Right lobe of liver (tissue), 6 donors: ENCODE data around the gene SUN1. TPM values are rescaled to one million over a fixed set of nuclear protein-coding genes. Genes with fewer than 3 reads are reported as not detected.

ENCODE experiments used
- ATAC-seq, 4 donors: fragments of 200-7000 bp; cut with Tn5 transposase; one replicate each; pipeline ENCODE4 v1.9.1; 2020; ENCODE audit warnings: mild to moderate bottlenecking in 4 of 4, moderate library complexity in 4 of 4
- DNase-seq, 3 donors: peaks; one replicate each; pipeline ENCODE4 v3.0.0-alpha.2; 2020
- H3K27ac ChIP-seq, 3 donors: fragments of 200-600 bp; one replicate each; pipeline ENCODE4 v1.8.0; 2022
- H3K27me3 ChIP-seq, 2 donors: fragments of 200-600 bp; one replicate each; pipeline ENCODE4 v1.8.0; 2022
- H3K36me3 ChIP-seq, 4 donors: fragments of 200-600 bp; sonication (generic) in 1 of 4; one replicate each; pipeline versions ENCODE4 v1.5.1 to v1.8.0; 2017 to 2022; ENCODE audit warnings: control low read depth in 1 of 4
- H3K4me1 ChIP-seq, 4 donors: fragments of 200-600 bp; sonication (generic) in 1 of 4; one replicate each; pipeline versions ENCODE4 v1.5.1 to v1.8.0; 2017 to 2022; ENCODE audit warnings: control low read depth in 1 of 4
- H3K4me3 ChIP-seq, 3 donors: fragments of 200-600 bp; one replicate each; pipeline ENCODE4 v1.8.0; 2022
- H3K9me3 ChIP-seq, 4 donors: fragments of 200-600 bp; sonication (generic) in 1 of 4; one replicate each; pipeline versions ENCODE4 v1.5.1 to v1.8.0; 2017 to 2022; ENCODE audit warnings: control low read depth in 1 of 4
- POLR2A ChIP-seq: fragments of 450-650 bp; IDR thresholded peaks from one replicate; pipeline ENCODE4 v1.6.1; 2017; ENCODE audit warnings: antibody characterized with exemption, mild to moderate bottlenecking
- WGBS: methylation state at CpG from one replicate; pipeline ENCODE4 v1.1.6; 2018; ENCODE audit warnings: low coverage, low lambda C conversion rate; ENCODE audit not compliant: insufficient coverage; ENCODE audit errors: missing lambda C conversion rate; 5-methylcytosine and 5-hydroxymethylcytosine counted together
- intact Hi-C, 2 donors: fragments of 100-400 bp; cut with DNase I; formaldehyde crosslinking; loops; one replicate each; pipeline versions ENCODE4 v1.11.2 to v1.14.1; 2022
- total RNA-seq, 6 experiments: library from RNA; depleted of rRNA in 2 of 6; stranded (reverse); fragments of >200 nt in 2 of 6; fragmentation: NEBNext Ultra II Directional in 3 of 6; extraction: Animal tissue kit (Norgen Biotek cat#: 25700) in 3 of 6; gene quantifications; one replicate each; pipeline versions ENCODE4 v1.1.0 to v1.2.4, GENCODE V29; 2016 to 2023
- TF ChIP-seq, protein P1 (sequence below), 4 donors: fragments of 200-600 bp in 3 of 4; fragments of 450-650 bp in 1 of 4; IDR thresholded peaks; one replicate each; pipeline versions ENCODE4 v1.5.1 to v1.8.0; 2016 to 2022; ENCODE audit warnings: antibody characterized with exemption in 4 of 4, mild to moderate bottlenecking in 2 of 4
- donor health status: DM: no; HTN: yes; CAD: no.
- donor health status: DM: no; HTN: no; CAD: no.
- donor health status: DM: no; HTN: no; CAD: no.
- donor health status: DM: no; HTN: yes; CAD: no.
- donor health status: DM: no; HTN: yes; CAD: no.

SUN1 gene
- total RNA-seq, 6 experiments from 2014 or later, result 33.4 to 54.0 (median 48.7) TPM

DNA sequence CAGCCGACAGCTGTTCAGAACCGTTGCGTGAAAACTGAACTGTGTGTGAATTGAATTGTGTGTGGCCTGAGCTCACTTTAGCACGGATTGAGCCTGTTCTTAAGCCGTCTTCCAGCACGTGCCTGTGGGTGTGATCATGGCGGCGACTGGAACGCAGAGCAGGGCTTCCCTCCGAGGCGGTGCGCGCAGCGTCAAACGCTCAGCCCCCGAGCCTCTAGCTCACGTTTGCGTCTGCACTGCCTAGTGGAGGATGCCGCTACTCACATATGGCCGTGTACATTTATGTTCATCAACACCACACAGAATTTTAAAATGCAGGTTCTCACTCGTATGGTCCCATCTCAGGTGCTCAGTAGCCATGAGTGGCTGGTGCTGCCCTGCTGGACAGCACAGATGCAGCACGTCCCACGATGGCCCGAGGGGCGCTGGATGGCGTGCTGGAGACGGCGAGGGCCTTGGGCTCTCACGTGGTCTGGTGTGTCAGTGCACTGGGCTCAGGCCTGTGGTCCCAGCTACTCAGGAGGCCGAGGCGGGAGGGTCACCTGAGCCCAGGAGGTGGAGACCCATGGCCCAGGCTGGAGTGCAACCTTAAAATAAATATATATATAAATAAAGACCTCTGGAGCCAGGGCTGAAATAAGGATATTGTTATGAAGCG lies 22.0 kb downstream of the SUN1 start:
- Histone ChIP-seq H3K9me3 (no peaks in the 10 kb centered on the region), H3K4me3 (no peak overlapping the region), H3K36me3 (peaks cover 0 to 62% (median 27%) of the 10 kb centered on the region in 4 donors), H3K27ac (no peak overlapping the region), H3K4me1 (peaks cover 0 to 15% (median 5%) of the 10 kb centered on the region in 4 donors), H3K27me3 (no peaks in the 10 kb centered on the region)
- TF ChIP-seq, protein P1, sequence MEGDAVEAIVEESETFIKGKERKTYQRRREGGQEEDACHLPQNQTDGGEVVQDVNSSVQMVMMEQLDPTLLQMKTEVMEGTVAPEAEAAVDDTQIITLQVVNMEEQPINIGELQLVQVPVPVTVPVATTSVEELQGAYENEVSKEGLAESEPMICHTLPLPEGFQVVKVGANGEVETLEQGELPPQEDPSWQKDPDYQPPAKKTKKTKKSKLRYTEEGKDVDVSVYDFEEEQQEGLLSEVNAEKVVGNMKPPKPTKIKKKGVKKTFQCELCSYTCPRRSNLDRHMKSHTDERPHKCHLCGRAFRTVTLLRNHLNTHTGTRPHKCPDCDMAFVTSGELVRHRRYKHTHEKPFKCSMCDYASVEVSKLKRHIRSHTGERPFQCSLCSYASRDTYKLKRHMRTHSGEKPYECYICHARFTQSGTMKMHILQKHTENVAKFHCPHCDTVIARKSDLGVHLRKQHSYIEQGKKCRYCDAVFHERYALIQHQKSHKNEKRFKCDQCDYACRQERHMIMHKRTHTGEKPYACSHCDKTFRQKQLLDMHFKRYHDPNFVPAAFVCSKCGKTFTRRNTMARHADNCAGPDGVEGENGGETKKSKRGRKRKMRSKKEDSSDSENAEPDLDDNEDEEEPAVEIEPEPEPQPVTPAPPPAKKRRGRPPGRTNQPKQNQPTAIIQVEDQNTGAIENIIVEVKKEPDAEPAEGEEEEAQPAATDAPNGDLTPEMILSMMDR (IDR thresholded peaks at IDR 0.05), result no peak
- no peak for TF ChIP-seq POLR2A
- ATAC-seq (no peak), DNase-seq (no peak)
- intact Hi-C loops, result no loop called here
- 86% methylated on average over 6 of the region's 32 CpGs for WGBS

DNA sequence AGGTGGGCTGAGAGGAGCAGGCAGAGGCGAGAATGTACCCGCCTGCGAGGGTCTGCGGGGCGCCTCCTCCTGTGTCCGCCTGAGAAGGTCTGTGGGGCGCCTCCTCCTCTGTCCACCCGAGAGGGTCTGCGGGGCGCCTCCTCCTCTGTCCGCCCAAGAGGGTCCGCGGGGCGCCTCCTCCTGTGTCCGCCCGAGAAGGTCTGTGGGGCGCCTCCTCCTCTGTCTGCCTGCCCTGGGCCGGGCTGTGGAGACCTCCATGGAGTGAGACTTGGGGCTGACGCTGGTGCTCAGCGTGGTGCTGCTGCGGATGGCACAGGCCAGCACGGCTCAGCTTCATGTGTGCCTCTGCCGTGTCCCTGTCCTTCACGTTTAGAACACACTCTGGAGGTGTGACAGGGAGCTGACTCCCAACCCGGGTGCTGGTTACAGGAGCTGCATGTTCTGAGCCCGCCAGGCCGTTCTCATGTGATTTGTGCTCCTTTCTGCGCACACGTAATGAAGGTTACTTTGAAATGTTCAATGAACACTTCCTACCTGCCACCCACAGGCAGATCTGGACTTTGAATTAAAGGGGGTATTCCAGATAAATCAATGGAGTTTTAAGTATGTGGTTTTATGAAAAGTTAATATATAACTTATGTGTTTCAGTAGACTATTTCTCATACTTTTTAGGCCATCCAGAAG lies 23.6 kb downstream of the SUN1 start:
- Histone ChIP-seq H3K4me1 (peaks cover 0 to 15% (median 6%) of the 10 kb centered on the region in 4 donors), H3K27ac (peak overlapping the region; percentile 76 to 97 (median 80)), H3K9me3 (no peaks in the 10 kb centered on the region), H3K36me3 (peaks cover 0 to 47% (median 26%) of the 10 kb centered on the region in 4 donors), H3K4me3 (peak overlapping the region in 1 of 3 donors; percentile 44), H3K27me3 (no peaks in the 10 kb centered on the region)
- TF ChIP-seq POLR2A, result peak; percentile 25
- TF ChIP-seq, protein P1 (IDR thresholded peaks at IDR 0.05), result no peak
- peak; percentile 59 to 80 (median 76) for DNase-seq
- ATAC-seq, result peak; percentile 79 to 87 (median 83)
- intact Hi-C loops, result no loop called here
- WGBS, result 34% methylated on average over 4 of the region's 29 CpGs

DNA sequence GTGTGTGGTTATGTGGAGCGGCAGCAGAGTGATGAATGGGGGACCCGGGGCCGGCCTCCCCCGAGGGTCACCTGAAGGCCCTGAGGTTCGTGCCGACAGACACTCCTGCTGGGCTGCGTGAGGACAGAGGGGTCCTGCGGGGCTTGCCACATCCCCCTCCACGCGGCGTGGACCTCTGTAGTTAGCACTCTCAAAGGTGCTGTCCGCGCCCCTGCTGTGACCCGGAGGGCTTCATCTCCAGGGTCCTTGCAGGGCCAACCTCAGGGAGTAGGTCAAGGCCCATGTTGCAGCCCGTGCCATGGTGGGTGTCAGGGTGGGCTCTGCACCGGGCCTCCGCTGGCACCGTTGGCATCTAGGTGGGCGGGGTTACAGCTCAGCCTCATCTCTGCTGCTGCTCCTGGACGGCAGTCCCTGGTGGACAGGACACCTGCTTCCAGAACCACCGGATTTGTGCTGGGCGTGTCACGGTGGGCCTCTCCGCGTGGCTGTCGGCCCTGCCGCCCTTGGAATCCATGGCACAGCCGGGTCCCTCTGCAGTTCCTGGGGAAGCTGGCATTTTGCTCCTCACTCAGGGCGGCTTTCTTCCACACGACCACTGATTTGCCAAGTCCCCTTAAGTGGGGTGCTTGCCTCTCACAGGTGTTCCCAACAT lies 24.3 kb downstream of the SUN1 start:
- peaks cover 0 to 20% (median 9%) of the 10 kb centered on the region in 4 donors for H3K4me1 ChIP-seq
- intact Hi-C loops, result no loop called here
- H3K4me3 ChIP-seq, result peak overlapping the region in 1 of 3 donors; percentile 44
- H3K27ac ChIP-seq, result peak overlapping the region; percentile 76 to 97 (median 80)
- no peaks in the 10 kb centered on the region for H3K27me3 ChIP-seq
- peaks cover 2 to 45% (median 25%) of the 10 kb centered on the region in 4 donors for H3K36me3 ChIP-seq
- ATAC-seq (peak; percentile 6 to 37 (median 17)), DNase-seq (no peak)
- H3K9me3 ChIP-seq, result no peaks in the 10 kb centered on the region
- TF ChIP-seq POLR2A, result no peak
- TF ChIP-seq, protein P1 (IDR thresholded peaks at IDR 0.05), result no peak
- 31% methylated on average over 4 of the region's 30 CpGs for WGBS

DNA sequence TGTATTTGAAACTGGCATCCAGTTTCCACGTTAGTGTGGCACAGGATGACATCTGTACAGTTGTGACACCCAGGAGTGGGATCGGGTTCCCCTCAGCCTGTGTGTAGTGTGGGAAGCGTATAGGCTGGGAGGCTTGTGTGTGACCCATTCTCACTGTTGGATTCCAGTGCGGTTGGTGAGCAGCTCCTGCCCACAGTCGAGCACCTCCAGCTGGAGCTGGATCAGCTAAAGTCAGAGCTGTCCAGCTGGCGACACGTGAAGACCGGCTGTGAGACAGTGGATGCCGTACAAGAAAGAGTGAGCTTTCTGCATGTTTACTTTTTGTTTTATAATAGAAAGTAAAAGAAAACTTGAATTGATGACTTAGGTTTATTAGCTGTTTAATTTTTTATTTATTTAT lies 25.4 kb downstream of the SUN1 start:
- Histone ChIP-seq H3K9me3 (no peaks in the 10 kb centered on the region), H3K27ac (peak overlapping the region in 1 of 3 donors; percentile 97), H3K36me3 (peaks cover 4 to 45% (median 26%) of the 10 kb centered on the region in 4 donors), H3K4me1 (peaks cover 0 to 20% (median 9%) of the 10 kb centered on the region in 4 donors), H3K4me3 (no peak overlapping the region), H3K27me3 (no peaks in the 10 kb centered on the region)
- TF ChIP-seq, protein P1 (IDR thresholded peaks at IDR 0.05), result no peak
- no peak for TF ChIP-seq POLR2A
- ATAC-seq (peak in 2 of 4 donors; percentile 16 to 29), DNase-seq (no peak)
- intact Hi-C loops, result no loop called here
- 64% methylated on average over 8 of the region's 9 CpGs for WGBS
